HG03457 (cell line): ENCODE measurements around the gene SCML2.
"Not testable (repeated sequence)": the region's sequence is repeated elsewhere in the genome, so short reads cannot be mapped to it uniquely, and the experiment has no call there.

Source experiments
- ATAC-seq: cut with Tn5 transposase; IDR thresholded peaks from one replicate; pipeline ENCODE4 v1.9.1; 2021; ENCODE audit warnings: moderate number of reproducible peaks; ENCODE audit not compliant: unreplicated experiment

SCML2 gene

DNA sequence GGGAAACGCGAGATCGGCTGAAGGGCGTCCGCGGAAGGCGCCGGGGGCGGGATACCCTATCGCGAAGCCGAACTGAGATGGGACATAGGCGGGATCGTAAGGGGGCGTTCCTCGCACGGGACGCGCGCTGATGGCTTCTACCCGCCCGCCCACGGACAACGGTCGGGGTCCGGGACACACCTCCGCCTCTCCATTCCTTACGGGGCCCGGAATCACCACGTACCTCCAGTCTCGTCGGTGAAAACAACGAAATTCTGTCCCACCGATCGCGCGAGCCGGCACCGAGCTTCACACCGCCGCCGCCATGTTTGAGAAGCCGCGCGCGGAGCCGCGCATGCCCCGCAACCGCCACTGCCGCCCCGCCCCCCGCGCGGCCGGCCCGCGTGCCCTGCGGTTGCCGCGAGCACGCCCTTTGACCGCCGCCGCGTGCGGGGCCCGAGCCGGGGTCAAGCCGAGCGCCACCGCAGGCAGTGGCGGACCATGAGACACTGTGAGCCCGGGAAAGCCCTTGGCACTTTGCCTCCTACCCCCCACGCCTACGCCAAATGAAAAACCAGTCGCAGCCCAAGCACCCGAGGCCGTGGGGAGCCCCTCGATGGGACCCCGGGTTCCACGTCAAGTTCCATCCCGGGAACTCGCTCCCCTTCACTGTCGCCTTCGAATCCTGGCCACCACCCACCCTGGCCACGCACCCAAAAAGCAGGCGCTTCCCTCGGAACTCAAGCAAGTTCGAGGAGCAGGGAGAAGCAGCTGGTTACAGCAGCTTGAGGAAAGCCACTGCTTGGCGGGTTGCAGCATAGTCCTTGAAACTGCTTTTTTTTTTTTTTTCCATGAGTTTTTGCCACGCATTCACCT lies at the start of gene SCML2:
Gene SCML2 (minus strand): TSS at position 320 of the 855 bp plus-strand sequence. CDS start 20,617 bp downstream, outside the sequence.
- ATAC-seq, result no peak

DNA sequence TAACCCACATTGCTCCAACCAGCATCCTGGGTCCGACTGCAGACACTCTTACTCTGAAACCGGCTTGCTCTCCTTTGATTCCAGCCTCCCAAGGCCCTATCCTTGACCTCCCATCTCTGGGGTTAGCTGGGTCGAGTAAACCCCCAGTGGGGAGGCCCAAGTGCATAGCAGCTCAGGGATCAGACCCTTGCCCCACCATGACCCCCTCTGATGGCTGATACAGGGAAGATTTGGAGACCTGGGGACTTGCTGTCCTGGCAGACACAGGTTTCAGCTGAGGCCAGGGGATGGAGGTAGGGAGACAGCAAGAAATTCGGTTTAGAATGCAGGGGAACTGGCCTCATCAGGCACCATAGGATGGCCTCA lies 47.3 kb upstream of the SCML2 start:
- no peak for ATAC-seq

DNA sequence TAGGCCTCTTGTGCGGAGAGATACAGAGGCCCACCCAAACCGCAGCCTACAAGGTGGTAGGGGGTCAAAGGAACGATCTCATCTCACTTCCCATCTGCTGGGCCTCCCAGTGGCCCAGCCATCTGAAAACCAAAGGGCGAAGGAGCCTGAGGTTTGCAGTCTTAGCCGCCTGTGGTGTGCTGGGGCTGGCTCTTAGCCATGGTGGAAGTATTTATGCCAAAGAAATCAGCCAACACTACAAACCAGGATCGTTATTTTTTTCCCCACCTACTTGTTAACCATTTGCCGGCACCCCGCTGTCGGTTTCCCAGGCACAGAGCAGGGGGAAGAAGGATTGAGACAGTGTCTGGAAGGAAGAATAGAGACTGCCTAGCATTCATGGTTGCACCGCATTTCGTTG lies 40.0 kb upstream of the SCML2 start:
- ATAC-seq, result no peak

DNA sequence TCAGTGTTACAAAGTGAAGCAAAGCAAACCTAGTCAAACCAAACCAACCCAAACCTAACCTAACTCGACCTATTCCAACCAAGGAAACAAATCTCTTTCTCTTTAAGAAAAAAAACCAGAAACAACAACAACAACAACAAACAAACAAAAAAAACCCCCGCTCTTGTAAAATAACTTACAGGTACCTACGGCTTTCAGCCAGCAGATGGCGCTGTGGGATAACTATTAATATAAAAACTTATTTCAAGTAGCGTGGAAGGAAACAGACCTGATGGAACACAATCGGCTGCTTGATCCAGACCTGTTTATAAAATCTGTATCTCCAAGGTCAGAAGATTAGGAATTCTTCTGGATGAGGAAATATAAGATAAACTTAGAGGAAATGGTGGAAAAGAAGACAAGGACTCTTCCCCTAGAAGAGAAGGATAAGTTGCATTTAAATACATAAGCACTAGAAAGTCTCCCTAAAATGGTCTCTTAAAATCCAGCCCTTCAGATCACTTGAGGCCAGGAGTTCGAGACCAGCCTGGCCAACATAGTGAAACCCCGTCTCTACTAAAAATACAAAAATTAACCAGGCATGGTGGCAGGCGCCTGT lies 36.6 kb upstream of the SCML2 start:
- no peak for ATAC-seq

DNA sequence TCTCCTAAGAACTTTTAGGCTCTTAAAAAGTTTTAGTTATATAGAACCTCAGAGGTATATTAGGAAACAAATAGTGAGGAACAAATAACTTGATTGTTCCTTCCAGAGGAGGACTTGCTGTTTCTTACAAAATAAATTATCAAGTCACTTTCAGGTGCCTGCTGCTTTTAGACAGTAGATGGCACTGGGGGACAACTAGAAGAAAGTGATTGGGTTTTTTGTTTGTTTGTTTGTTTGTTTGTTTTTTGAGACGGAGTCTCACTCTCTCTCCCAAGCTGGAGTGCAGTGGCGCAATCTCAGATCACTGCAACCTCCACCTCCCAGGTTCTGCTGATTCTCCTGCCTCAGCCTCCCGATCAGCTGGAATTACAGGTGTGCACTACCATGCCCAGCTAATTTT lies 35.5 kb upstream of the SCML2 start:
- ATAC-seq, result no peak

DNA sequence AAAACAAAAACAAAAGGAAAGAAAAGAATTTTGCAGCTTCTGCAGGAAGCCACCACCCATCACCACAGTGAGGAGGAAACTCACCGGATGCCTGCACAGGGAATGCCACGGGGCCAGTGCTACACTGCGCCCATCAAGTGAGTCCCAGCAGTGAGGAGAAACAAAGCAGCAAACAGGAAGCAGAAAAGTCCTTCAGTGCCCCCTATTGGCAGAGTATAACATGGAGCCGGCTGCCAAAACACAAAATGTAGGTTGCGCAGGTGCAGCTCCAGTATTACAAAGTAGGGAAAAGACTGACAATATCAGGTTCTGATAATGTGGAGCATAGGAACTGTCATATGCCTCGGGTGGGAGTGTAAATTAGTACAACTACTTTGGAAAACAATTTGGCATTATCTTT lies 23.3 kb upstream of the SCML2 start:
- ATAC-seq, result no peak

DNA sequence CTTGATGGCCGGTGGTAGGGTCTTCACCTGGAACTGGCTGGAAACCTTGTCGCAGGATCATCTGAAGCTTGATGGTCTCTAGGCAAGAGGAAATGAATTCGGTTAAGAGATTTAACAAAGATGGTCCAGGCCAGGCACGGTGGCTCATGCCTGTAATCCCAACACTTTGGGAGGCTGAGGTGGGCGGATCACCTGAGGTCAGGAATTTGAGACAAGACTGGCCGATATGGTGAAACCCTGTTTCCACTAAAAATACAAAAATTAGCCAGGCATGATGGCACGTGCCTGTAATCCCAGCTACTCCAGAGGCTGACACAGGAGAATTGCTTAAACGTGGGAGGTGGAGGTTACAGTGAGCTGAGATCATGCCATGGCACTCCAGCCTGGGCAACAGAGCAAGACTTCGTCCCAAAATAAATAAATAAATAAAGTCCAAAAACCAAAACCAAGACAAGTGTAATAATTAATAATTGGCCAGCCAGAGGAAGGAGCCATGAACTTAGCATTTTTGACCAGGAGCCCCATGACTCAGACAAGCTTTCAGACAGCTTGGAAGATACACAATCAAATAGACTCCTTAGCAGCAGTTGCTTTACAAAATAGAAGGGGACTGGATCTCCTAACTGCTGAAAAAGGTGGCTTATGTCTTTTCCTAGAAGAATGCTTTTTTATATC lies 20.8 kb upstream of the SCML2 start:
- not testable (repeated sequence) for ATAC-seq

DNA sequence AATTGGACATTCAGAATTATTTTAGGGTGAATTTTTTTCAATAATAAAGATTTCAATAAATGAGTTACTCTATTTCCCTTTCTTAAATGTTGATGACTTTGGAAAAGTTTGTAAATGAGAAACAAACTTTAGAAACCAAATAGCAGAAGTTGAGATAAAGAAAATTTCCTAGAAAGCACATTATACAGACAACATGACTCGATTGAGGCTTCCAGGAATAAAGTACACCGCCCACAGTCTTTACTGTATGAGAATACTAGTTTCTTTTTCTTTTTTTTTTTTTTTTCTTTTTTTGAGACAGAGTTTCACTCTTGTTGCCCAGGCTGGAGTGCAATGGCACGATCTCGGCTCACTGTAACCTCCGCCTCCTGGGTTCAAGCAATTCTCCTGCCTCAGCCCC lies 14.6 kb upstream of the SCML2 start:
- ATAC-seq, result not testable (repeated sequence)

DNA sequence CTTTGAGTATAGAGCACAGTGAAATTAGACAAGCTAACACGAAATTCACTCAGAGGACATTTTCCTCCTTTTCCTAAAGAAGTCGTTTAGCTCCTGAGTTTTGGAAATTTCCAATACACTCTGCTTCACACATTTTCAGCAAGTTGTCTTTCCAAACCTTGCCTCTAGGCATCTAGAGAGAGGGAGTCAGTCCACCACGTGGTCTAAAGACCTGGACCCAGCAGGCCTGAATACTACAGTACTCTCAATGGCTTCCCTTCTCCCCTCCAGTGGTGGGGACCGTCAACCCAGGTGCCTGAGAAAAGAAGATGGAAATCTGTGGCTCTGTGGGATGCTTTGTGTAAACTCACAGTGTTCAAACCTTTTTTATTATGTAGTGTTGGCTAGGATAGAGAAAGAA lies 13.9 kb upstream of the SCML2 start:
- no peak for ATAC-seq

DNA sequence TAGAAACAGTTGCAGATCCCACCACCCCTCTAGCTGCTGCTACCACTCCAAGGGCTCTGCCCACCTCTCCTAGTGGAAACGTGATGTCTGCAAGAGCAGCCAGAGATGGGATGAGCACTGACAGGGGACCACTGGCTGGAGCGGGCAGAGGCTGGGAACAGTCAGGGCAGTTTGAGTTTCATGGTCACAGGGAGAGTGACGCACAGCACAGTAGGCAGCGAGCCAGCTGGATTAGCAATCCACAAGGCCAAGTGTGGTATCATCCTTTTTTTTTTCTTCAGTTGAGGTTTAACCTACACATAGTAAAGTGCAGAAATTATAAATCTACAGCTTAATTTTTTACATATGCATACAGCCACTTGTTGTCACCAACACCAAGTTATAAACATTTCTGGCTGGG lies 6.4 kb upstream of the SCML2 start:
- no peak for ATAC-seq

DNA sequence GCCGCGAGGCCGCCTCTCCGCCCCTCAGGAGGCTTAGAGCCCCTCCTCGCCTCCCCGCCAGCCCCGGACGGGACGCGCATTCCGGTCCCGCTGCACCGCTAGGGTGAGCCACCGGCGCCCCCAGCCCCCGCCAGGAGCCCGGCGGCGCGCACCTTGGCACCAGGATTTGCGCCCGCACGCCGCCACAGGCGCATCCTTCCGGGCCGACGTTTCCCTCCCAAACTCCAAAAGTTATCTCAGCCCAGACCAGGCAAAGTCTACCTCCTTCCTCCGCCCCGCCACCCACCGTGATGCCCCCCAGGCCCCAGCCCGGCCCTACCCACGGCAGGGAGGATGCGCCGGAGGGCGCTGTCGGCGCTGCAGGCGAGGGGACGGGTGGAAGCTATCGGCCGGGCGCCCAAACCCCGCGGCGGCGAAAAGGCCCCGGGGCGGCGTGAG lies 538 bp downstream of the SCML2 start:
- ATAC-seq, result no peak

DNA sequence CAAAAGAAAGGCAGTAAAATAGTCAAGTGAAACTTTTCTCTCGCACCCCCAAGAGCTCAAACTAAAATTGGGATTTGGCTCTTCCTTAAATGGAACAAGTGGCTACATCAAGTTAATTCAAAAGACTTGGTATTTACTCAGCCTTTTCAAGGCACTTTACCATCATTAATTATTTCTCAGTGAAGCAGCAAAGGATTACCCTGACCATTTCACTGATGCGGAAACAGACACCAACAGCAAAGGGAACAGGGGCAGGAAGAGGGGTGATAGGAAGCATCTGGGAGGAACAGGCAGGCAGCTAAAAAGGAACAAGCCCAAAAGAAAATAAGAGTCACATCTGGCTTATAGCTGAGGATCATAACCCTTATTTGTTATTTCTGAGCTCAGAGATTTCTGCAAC lies 2.7 kb downstream of the SCML2 start:
- ATAC-seq, result no peak

DNA sequence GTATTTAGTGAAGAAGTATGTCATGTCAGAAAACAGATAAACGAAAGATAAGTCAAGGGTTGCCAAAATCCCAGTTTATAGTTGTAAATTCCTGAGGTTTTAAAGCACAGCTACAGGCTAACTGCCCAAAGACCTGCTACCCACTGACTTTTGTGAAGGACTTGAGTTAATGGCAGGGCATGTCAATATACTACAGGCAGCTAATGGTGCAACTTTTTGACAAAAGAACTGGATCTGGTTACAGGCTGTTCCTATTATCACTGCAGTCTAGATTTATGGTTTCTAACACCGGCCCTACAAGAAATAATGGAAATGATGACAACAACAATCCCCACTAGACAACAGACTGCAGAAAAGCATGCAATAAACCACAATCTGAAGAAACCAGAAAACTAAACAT lies 6.4 kb downstream of the SCML2 start:
- no peak for ATAC-seq

DNA sequence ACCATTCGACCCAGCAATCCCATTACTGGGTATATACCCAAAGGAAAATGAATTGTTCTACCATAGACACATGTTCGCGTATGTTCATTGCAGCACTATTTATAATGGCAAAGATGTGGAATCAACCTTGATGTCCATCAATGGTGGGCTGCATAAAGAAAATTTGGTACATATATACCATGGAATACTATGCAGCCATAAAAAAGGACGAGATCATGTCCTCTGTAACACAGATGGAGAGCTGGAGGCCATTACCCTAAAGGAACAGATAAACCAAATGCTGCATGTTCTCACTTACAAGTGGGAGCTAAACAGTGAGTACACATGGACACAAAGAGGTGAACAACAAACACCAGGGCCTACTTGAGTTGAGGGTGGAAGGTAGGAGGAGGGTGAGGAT lies 45.1 kb downstream of the SCML2 start:
- no peak for ATAC-seq

DNA sequence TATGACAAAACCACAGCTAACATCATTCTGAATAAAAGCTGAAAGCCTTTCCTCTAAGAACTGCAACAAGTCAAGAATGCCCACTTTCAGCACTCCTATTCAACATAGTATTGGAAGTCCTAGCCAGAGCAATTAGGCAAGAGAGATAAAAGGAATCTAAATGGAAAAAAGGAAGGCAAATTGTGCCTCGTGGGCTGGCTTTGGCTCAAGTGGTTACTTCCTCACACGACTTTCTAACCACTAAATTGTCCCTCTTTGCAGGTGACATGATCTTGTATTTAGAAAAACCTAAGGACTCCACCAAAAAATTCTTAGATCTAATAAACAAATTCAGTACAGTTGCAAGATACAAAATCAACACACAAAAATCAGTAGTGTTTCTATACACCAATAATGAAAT lies 57.2 kb downstream of the SCML2 start:
- ATAC-seq, result no peak

DNA sequence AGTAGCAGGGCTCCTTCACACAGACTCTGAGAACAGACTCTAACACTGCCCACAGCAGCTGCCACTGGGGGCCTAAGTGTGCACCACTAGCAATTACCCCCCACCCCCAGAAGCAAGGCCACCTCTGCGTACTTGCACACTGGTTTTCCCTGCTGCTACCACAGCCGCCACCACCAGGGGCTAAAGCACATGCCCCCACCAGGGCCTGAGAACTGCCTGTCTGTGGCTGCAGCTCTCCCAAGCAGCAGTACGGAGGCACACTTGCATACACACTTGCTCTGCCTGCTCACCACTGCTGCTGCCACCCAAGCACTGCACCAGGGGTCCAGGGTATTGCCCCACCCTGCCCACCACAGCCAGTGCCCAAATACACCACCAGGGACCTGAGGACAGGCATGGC lies 59.6 kb downstream of the SCML2 start:
- ATAC-seq, result no peak

DNA sequence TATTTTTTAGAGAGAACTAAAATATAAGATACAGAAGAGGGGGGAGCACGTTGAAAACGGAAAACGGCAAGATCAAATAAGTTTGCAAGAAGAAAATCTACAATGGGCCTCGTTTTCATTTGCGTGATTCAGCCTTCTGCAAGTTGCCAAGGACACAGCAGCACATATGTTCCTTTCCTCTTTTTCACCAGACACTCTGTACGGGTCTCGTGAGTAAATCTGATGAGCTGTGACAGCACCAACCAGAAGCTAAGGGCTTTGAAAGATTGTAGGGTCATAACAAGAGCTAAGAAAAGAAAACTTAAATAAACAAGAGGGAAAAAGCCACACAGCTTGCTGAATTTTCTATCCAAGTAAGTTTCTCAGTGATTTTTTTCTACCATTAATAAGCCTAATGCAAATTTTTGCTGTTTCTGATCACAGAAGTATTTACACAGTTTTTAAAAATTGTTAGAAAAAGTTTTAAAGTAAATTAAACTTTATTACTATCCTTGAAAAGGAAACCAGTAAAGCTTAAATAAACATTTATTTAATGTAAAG lies 63.4 kb downstream of the SCML2 start:
- ATAC-seq, result no peak

DNA sequence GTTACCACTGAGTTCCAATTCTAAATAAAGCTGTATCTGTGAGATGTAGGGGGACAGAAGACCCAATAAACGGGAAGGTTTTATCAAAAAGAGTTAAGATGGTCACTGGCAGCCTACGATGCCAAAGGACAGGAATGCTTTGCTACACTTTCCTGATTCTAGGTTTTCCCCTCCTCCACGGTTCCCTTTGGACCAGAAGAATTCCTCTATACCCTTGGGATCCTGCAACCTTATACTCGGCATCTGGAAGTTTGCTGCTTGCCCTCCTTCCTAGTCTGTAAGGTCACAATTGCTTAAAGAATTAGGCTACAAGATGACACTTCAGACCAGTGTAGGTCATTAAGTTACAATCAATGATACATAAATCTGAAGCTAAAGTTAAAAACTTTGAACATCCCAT lies 64.3 kb downstream of the SCML2 start:
- no peak for ATAC-seq

DNA sequence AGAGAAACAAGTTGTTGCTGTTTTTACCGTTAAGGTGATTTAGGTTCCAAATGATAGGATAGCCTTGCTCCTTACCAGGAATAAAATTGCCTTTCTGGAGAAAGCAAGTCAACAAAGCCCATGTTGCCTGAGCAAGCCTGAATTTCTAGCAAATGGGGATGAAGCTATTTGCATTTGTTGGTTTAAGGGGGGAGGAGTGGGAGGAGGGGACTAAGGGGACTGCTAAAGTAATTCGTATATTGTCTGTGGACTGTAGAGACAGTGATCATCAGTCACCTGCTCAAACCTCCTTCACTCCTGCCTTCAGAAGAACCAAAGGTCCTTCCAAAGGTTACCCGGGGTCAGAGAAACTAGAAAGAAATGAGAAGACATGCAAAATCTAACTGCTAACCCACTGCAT lies 65.8 kb downstream of the SCML2 start:
- no peak for ATAC-seq

DNA sequence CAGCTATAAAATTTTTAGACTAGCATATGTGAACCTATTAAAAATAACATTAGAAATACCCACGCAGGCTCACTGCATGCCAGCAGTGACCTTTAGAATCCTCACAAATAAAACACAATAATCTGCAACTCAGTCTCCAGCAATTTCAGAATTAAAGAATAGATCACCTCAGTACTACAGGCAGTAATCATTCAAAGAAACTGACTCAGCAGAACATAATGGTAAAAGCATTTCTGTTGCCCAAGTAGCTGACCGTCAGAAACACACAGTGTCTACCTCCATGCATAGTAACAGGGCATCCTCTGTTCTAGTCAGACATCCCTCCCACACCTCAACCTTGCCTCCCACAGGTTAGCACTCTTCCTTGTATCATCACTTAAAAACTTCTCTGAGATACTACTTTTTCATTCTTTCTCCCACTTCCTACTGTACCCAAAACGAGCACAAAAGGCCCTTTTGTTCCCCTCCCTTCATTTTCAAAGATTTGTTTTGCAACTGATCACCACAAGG lies 68.1 kb downstream of the SCML2 start:
- ATAC-seq, result no peak

DNA sequence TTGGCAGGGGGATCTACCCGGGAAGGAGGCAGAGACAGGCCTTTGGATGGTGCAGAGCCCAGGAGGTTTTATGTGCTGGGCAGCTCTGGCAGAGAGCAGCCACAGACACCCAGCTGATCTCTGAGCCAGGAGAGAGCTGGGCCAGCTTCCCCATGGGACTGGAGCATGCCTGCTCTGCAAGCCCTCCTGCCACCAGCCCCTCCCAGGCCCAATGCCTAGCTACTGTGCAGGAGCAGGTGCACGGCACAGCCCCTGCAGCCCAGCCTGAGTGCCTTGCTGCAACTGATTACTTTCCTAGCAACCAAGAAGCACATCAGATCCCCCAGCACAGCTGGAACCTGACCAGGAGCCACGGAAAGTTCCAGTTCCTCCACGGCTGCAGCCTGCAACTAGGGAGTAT lies 76.0 kb downstream of the SCML2 start:
- no peak for ATAC-seq

DNA sequence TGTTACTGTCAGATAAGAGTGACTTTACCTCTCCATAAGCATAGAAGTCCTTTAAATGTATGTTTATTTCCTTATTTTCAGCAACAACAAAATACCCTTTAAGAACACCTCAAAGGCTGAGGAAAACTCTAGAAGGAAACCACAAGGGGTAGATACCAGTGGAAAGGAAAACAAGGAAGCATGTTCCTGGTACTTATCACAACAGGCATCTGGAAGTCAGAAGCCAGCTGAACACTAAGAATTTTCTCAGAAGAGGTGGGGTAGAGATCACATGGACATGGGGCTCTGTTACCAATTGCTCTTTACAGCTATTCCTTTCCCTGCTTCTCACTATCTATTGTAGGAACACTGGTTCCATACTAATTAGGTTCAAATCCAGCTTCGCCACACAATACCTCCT lies 82.3 kb downstream of the SCML2 start:
- ATAC-seq, result no peak
